ENCODE results near the gene MMP7.
"Not testable (repeated sequence)": the region's sequence is repeated elsewhere in the genome, so short reads cannot be mapped to it uniquely, and the experiment has no call there.

The MMP7 gene

GRCh38 chr11:102538932-102539331 lies 8.4 kb upstream of the MMP7 start:
- no peak for DNase-seq (ENCODE audit: low read depth)

DNA sequence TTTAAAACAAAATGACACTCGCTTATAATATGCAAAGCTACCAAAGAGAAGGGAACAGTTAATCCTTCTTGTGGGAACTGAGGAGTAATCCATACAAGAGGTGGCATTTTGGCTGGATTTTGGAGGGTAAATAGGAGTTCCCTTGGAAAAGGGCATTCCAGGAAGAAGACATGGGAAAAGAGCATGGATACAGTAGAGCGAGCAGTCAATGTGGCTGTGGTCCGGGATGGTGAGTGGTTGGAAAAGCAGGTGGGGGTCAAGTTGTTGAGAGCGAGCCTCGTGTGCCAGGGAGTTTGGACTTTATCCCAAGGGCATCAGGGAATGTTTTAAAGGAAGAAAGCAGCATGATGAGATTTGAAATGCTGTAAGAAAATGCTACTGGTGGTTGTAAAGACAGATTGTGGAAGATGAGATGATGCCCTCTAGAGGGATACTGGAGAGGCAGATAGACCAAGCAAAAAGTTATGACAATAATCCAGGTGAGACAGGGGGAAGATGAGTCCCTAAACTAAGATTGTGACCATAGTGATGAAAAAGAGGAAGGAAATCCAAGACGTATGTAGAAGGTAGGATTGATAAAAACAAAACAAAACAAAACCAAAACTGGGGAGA lies 3.8 kb upstream of the MMP7 start:
- no peak for DNase-seq (ENCODE audit: low read depth)

DNA sequence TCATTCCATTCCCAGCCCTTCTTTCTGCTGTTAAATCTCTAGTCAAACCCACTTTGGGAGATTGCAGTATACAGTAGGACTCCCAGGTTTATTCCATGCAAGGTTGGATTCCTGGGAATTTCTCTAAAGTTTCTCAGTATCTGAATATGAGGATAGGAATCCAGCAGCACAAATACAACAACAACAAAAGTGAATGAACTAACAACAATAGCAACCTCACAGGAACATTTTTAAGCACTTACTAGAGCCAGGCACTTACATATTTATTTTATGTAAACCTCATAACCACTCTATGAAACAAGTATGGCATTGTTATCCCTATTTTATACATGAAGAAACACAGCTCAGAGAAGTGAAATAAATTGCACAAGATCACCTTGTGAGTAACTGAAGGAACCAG lies 1.9 kb downstream of the MMP7 start:
- no peak for DNase-seq (ENCODE audit: low read depth)

GRCh38 chr11:102527684-102528083 lies 2.9 kb downstream of the MMP7 start:
- DNase-seq (ENCODE audit: low read depth) = no peak

- no peak for DNase-seq (ENCODE audit: low read depth)
These were observed 3.5 kb downstream of the MMP7 start for GRCh38 chr11:102527041-102527440.

GRCh38 chr11:102523887-102524286 lies 6.7 kb downstream of the MMP7 start:
- DNase-seq (ENCODE audit: low read depth) = no peak

- DNase-seq (ENCODE audit: low read depth) = no peak
These were observed 7.4 kb downstream of the MMP7 start for GRCh38 chr11:102523189-102523570.

- DNase-seq (ENCODE audit: low read depth) = no peak
These were observed 8.0 kb downstream of the MMP7 start for GRCh38 chr11:102522312-102523188.

DNA sequence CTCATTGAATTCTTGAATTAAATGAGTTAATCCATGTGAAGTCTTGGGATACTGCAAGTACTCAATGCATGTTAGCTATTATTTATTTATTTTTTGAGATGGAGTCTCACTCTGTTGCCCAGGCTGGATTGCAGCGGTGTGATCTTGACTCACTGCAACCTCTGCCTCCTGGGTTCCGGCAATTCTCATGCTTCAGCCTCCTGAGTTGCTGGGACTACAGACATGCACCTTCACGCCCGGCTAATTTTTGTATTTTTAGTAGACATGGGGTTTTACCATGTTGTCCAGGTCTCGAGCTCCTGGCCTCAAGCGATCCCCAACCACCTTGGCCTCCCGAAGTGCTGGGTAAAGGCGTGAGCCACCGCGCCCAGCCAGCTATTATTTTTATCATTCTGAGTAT lies 9.4 kb downstream of the MMP7 start:
- no peak for DNase-seq (ENCODE audit: low read depth)

DNA sequence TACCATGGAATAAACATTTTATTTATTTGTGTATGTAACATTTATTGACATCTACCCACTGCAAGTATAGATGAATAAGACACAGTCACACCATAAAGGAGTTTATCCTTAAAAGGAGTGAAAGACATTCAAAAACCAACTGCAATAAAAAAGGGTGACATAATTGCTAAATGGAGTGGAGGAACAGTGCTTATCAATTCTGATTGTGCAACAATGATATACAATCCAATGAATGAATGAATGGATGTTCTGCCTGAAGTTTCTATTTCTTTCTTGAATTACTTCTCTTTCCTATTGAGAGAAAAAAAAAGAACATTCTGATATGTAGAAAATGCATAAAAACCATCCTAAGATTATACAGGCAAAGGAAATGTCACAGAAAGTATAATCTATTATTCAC lies 10.0 kb downstream of the MMP7 start:
- DNase-seq (ENCODE audit: low read depth) = no peak

- no peak for DNase-seq (ENCODE audit: low read depth)
These were observed 12.1 kb downstream of the MMP7 start for GRCh38 chr11:102518296-102519094.

GRCh38 chr11:102517670-102518069 lies 12.9 kb downstream of the MMP7 start:
- DNase-seq (ENCODE audit: low read depth) = no peak

GRCh38 chr11:102516179-102516578 lies 14.4 kb downstream of the MMP7 start:
- no peak for DNase-seq (ENCODE audit: low read depth)

DNA sequence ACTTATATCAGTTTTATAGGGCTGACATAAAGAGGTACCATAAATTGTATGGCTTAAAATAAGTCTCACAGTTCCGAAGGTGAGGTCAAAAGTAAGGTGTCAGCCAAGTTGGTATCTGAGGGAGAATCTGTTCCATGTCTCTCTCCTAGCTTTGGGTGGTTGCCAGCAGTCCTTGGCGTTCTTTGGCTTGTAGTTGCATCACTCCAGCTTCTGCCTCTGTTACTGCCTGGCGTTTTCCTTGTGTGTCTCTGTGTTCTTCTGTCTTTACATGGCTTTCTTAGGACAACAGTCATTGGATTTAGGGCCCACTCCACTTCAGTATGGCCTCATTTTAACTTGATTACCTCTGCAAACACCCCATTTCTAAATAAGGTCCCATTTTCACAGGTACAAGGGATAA lies 16.7 kb downstream of the MMP7 start:
- peak; percentile 41 for DNase-seq (ENCODE audit: low read depth)

- DNase-seq (ENCODE audit: low read depth) = no peak
These were observed 20.0 kb downstream of the MMP7 start for GRCh38 chr11:102510439-102511135.

DNA sequence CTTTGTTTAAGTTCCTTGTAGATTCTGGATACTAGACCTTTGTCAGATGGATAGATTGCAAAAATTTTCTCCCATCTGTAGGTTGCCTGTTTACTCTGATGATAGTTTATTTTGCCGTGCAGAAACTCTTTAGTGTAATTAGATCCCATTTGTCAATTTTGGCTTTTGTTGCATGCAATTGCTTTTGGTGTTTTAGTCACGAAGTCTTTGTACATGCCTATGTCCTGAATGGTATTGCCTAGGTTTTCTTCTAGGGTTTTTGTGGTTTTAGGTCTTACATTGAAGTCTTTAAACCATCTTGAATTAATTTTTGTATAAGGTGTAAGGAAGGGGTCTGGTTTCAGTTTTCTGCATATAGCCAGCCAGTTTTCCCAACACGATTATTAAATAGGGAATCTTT lies 27.7 kb downstream of the MMP7 start:
- DNase-seq (ENCODE audit: low read depth) = not testable (repeated sequence)

GRCh38 chr11:102500829-102501228 lies 29.7 kb downstream of the MMP7 start:
- no peak for DNase-seq (ENCODE audit: low read depth)

DNA sequence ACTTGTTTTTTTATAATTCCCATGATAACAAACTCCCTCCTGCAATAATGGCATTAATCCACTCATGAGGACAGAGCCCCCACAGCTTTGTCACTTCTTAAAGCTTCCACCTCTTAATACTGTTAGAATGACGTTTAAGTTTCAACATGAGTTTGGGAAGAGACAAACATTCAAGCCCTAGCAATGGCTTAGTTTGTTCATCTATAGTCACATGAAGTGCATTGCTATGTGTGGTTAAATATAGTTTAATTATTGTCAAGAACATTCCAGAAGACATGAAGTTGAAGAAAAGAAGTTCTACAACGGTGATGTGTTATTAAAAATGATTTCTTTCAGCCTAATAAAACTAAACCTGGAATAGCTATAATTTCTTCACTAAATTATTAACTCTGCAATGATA lies 30.6 kb downstream of the MMP7 start:
- no peak for DNase-seq (ENCODE audit: low read depth)

- no peak for DNase-seq (ENCODE audit: low read depth)
These were observed 31.4 kb downstream of the MMP7 start for GRCh38 chr11:102499151-102499550.

DNA sequence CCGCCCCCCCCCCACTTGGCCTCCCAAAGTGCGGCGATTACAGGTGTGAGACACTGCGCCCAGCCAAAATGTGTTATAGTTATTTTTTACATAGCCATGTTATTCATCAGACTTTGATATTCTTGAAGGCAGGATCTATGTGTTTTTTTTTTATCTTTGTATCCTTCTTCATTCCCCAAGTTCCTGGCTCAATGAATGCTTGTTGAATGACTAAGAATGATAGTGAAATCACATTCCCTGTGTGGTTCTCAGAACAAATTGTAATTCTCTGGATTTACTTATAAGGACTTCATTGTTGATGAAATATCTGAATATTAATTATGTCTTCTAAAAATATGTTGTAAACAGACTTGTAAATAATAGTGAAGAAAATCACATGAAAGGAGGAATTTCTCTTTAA lies 33.5 kb downstream of the MMP7 start:
- DNase-seq (ENCODE audit: low read depth) = peak; percentile 59

GRCh38 chr11:102495161-102496042 lies 35.1 kb downstream of the MMP7 start:
- peak; percentile 85 for DNase-seq (ENCODE audit: low read depth)
